G401 (cell line): Measurements from ENCODE around the gene MYH6. TPM values are rescaled to one million over a fixed set of nuclear protein-coding genes. Genes with fewer than 3 reads are reported as not detected.
"Not testable (repeated sequence)": the region's sequence is repeated elsewhere in the genome, so short reads cannot be mapped to it uniquely, and the experiment has no call there.

Source experiments
- DNase-seq: peaks from one replicate; pipeline ENCODE4 v3.0.0-alpha.2; 2015; ENCODE audit warnings: low spot score
- in situ Hi-C: cut with HindIII; loops from 2 replicates; pipeline ENCODE4 v1.10.0; 2016; ENCODE audit warnings: low sequenced_read_pairs, mixed read lengths
- total RNA-seq: library from RNA; depleted of rRNA; stranded (reverse); fragments of >200 nt; shearing (Covaris generic); gene quantifications from 2 replicates; pipeline ENCODE4 v1.2.3, GENCODE V29; 2014

The MYH6 gene
- total RNA-seq, 1 experiment from 2014 or later, result not detected

GRCh38 chr14:23437133-23438100 is 29.3 kb upstream of the MYH6 start:
- in situ Hi-C loops, result no loop called here
- no peak for DNase-seq

GRCh38 chr14:23436327-23437132 is 28.5 kb upstream of the MYH6 start:
- in situ Hi-C loops, result no loop called here
- peak; percentile 37 for DNase-seq

DNA sequence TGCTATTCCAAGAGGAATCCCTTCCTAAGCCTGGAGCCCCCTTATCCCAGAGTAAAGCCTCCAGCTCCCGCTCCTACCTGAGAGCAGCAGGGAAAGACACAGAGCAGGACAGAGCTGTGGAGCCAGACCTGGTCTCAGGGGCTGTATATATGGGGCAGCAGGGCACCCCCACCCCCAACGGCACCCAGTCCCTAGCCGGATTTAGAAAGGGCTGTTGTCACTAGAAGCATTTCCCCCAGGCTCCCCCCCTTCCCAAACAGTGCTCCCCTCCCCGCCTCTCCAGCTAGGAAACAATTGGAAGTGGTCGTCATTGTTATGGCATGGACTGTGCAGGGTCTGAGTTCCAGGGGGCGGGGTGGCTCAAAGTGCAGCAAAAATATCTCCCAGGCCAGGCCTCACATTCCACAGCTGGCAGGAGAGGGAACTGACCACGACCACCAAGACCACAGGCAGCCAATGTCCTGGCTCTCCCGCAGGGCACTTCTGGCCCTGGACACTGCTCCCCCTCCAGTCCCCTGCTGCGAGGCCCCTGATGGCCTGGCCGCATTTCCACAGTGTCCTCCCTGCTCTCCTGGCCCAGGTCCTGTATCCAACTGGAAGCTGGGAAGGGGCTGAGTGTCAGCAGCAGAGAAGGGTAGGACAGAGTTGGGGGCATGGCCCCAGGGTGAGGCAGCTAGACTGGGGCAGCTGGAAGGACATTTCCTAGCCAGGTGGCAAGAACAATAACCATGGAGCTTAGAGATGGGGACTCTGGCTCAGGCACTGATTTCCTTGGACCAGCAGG is 27.7 kb upstream of the MYH6 start, which contains the start of gene MYH7:
TSS of gene MYH7 (minus strand) at position 118 of the 784 bp plus-strand sequence. CDS start 1,928 bp downstream, outside the sequence.
- no peak for DNase-seq
- in situ Hi-C loops, result no loop called here

GRCh38 chr14:23434488-23435222 is 26.6 kb upstream of the MYH6 start:
- in situ Hi-C loops, result no loop called here
- DNase-seq, result no peak

DNA sequence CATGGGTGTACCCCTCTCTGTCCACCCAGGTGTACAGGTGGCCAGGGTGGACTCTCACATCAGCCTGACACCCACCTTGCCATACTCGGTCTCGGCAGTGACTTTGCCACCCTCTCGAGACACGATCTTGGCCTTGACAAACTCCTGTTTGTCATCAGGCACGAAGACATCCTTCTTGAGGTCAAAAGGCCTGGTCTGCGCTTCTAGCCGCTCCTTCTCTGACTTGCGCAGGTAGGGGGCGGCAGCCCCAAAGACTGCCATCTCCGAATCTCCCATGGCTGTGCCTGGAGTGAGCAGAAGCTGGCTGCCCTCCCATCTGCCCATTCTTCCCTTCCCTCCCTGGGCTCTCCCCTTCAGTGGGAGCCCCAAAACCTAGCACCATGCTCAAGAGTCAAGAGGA is 25.4 kb upstream of the MYH6 start:
- in situ Hi-C loops, result no loop called here

GRCh38 chr14:23432946-23433345 is 24.9 kb upstream of the MYH6 start:
- no peak for DNase-seq
- in situ Hi-C loops, result no loop called here

More for the DNA sequence above, 25.4 kb upstream of the MYH6 start:
- DNase-seq, result no peak

GRCh38 chr14:23432102-23432925 is 24.2 kb upstream of the MYH6 start:
- no peak for DNase-seq
- in situ Hi-C loops, result no loop called here

GRCh38 chr14:23431486-23431885 is 23.4 kb upstream of the MYH6 start:
- DNase-seq, result no peak
- in situ Hi-C loops, result no loop called here

DNA sequence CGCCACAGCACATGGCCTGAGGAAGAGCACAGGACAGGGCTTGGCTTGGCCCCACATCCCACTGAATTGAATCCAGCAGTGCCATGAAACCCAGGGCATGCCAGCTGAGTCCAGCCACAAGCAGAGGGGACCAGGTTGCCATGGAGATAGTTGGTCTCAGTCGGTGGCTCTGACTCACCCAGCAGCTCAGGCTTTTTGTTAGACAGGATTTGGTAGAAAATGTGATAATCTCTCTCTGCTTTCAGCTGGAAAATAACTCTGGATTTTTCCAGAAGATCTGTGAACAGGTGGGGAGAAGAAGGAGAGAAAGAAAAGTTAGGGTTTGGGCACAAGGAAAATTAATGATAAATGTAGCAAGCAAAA is 22.6 kb upstream of the MYH6 start:
- DNase-seq, result peak; percentile 7
- in situ Hi-C loops, result no loop called here

GRCh38 chr14:23430016-23430722 is 22.1 kb upstream of the MYH6 start:
- in situ Hi-C loops, result no loop called here
- no peak for DNase-seq

DNA sequence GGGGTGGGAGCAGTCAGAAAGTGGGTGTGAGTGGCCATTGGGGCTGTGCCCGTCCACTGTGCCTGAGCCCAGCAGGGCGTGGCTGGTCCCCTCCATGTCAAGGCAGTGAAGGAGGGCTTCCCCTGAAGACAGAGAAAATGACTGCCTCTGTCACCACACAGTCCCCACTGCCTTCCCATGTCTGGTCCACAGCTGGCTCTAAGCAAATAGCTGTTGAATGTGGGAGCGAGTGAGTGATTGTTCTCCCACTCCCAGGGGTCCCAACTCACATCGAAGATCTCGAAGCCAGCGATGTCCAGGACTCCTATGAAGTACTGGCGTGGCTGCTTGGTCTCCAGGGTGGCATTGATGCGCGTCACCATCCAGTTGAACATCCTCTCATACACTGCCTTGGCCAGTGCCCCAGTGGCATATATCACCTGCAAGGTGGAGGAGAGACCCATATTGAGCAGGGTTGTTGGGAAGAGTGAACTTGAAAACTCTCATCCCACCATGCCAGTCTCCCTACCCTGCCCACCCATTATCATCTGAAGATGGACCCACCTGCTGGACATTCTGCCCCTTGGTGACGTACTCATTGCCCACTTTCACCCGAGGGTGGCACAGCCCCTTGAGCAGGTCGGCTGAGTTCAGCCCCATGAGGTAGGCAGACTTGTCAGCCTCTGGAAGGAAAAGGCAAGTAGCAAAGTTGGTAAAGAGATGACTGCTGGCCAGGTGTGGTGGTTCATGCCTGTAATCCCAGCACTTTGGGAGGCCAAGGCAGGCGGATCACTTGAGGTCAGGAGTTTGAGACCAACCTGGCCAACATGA is 20.8 kb upstream of the MYH6 start:
- in situ Hi-C loops, result no loop called here
- no peak for DNase-seq

GRCh38 chr14:23425798-23426197 is 17.7 kb upstream of the MYH6 start:
- in situ Hi-C loops, result not testable (repeated sequence)

GRCh38 chr14:23425169-23425568 is 17.1 kb upstream of the MYH6 start:
- DNase-seq, result no peak
- in situ Hi-C loops, result no loop called here

More at GRCh38 chr14:23425798-23426197, 17.7 kb upstream of the MYH6 start:
- DNase-seq, result not testable (repeated sequence)

GRCh38 chr14:23423657-23424056 is 15.6 kb upstream of the MYH6 start:
- no peak for DNase-seq
- in situ Hi-C loops, result no loop called here

DNA sequence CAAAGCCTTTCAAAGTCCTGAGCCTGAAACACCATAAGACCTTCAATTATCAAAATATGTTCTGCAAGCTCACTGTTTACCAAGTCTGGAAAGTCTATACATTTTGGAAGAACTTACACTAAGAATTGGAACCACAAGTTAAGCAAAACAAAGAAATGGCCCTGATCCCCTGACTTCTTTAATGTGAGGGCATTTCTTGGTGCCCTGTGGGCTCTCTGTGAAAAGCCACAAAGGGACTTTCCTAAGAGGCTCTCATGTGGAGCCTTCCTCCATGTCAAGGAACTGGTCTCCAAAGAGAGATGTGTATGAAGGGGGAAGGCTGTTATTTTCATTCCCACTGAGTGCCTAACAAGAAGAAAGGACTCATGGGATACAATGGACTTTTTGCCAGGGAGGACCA is 13.5 kb upstream of the MYH6 start:
- in situ Hi-C loops, result no loop called here
- no peak for DNase-seq

DNA sequence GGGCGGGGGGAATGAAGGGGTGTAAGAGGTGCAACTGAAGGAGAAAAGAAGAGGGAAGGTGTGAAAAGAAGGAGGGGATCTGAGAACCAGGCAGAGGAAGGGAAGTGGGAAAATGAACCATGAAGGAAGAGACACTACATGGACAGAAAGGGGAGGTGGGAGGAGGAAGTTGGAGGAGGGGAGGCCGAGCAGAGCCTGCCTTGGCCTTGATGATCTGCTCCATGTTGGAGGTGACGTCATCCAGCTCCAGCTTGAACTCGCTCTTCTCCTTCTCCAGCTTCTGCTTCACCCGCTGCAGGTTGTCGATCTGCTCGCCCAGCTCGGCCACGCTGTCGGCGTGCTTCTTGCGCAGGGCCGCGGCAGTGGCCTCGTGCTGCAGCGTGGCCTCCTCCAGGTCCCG is 11.6 kb upstream of the MYH6 start:
- DNase-seq, in situ Hi-C loops: not testable (repeated sequence)
